Measurements from ENCODE around the gene C3AR1.
"Not testable (repeated sequence)": the region's sequence is repeated elsewhere in the genome, so short reads cannot be mapped to it uniquely, and the experiment has no call there.

Gene C3AR1

GRCh38 chr12:8065991-8066594, at the start of gene C3AR1:
Gene C3AR1, minus strand, starts transcription at chr12:8066359. Its CDS starts 6,174 bp downstream, at chr12:8060185.
- DNase-seq (ENCODE audit: low read depth) = no peak

DNA sequence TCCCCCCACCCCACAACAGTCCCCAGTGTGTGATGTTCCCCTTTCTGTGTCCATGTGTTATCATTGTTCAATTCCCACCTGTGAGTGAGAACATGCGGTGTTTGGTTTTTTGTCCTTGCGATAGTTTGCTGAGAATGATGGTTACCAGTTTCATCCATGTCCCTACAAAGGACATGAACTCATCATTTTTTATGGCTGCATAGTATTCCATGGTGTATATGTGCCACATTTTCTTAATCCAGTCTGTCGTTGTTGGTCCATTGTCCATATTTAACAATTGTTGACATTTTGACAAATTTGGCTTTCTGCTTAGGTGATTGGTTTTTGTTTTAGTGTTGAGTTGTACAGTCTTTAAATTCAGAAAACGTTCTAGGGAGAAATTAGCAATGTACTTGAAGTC, 47.0 kb upstream of the C3AR1 start:
- not testable (repeated sequence) for DNase-seq (ENCODE audit: low read depth)

DNA sequence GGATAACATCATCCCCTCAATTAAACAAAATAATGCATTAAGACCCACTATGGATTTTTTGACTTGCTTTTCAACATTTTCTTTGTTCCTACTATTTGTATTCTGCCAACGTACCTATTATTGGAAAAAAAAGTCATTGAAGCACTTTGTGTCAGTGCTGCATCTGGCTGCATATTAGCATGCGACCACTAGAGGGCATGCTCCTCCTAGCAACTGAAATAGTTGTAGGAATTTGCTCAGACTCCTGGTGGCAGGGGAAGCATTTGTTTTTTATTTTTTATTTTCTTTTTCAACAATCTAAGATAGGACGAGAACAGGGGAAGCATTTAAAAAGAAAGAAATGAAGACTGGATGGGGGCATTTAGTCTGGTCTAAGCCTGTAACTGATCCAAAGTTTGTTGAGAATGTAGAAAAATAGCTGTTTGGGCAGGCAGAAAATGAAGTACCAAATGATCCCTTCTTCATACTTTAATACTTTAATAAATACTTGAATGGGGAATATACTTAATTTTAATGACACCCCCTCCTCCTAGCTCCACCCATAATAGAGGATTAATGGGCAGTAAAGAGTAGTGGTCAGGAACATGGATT, 42.7 kb upstream of the C3AR1 start:
- peak; percentile 60 for DNase-seq (ENCODE audit: low read depth)

- no peak for DNase-seq (ENCODE audit: low read depth)
These were observed 33.1 kb upstream of the C3AR1 start for GRCh38 chr12:8099235-8099634.

DNA sequence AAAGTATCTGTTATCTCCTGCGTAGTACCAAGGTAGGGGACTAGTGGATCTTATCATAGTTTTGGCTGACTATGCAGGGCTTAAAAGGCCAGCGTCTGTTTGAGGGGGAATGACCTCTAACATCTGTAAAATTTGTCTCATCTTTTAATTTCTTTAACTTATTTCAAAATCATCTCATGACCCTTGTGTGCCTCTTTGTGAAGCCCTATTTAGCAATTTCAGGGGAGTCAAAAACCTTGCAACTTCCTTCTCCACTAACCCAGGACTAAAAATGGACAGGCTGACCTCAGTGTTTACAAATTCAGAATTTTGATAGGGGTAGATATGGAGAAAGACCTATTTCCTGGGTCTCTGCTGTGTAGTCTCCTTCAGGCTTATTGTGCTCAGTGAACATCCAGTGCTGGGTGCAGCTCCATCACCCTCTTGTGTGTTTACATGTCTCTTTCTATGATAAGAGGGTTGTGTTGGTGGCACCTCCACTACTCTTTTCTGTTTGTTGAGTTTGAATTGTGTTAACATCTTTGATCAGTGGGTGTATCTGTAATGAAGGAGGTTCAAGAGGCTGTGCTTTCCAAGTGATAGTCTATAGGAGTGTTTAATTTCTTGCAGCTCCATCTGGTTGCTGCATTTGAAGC, 30.2 kb upstream of the C3AR1 start:
- no peak for DNase-seq (ENCODE audit: low read depth)

DNA sequence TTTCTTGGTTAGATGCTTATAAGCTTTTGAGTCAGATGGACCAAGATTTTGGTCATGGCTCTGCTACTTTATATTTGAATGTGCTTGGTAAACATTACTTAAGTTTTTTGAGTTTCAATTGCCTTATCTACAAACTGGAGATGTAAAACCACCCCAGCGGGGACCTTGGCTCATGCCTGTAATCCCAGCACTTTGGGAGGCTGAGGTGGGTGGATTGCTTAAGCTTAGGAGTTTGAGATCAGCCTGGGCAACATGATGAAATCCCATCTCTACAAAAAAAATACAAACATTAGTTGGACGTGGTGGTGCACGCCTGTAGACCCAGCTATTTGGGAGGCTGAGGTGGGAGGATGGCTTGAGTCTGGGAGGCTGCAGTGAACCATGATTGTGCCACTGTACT, 27.1 kb upstream of the C3AR1 start:
- DNase-seq (ENCODE audit: low read depth) = no peak

GRCh38 chr12:8089716-8090115, 23.6 kb upstream of the C3AR1 start:
- no peak for DNase-seq (ENCODE audit: low read depth)

DNA sequence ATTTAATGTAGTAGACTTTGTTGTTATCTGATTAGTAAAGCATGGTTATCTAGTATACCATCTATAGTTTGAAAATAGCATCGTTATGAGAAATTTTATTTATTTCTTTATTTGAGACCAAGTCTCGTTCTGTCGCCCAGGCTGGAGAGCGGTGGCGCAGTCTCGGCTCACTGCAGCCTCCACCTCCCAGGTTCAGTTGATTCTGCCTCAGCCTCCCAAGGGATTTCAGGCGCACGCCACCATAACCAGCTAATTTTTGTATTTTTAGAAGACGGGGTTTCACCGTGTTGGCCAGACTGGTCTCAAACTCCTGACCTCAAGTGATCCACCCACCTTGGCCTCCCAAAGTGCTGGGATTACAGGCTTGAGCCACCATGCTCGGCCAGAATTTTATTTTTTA, 23.1 kb upstream of the C3AR1 start:
- DNase-seq (ENCODE audit: low read depth) = not testable (repeated sequence)

DNA sequence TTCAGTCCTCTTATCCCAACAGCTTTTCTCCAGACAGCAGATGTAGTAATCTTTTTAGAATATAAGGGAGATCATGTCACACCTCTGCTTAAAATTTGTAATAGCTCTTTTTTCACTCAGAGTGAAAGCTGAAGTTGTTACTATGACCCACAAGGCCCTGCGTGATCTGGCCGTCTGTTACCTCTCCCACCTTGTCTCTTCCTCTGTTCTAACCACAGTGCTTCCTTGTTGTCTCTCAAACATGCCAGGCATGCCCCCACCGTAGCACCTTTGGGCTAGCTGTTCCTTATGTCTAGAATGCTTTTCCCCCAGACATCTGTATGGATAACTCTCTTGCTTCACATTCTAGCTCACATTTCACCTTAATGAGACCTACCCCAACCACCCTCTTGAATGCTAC, 22.4 kb upstream of the C3AR1 start:
- no peak for DNase-seq (ENCODE audit: low read depth)

DNA sequence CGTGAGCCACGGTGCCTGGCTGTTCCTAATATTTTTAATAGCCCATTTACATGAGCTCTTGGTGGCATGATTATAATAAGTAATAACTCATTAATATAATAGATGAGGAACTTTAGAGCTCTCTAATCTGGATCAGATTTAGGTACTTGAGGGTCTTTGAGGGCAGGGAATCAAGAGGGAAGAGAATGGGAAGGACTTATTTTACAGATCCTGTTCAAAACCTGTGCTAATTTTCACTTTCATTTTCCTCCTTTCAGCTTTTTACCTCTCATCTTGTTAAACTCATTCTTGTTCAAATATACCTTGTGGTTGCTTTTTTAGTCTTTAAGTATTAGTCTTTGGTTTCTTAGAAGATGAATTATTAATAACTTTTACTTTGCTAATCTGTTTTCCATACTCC, 21.5 kb upstream of the C3AR1 start:
- no peak for DNase-seq (ENCODE audit: low read depth)

DNA sequence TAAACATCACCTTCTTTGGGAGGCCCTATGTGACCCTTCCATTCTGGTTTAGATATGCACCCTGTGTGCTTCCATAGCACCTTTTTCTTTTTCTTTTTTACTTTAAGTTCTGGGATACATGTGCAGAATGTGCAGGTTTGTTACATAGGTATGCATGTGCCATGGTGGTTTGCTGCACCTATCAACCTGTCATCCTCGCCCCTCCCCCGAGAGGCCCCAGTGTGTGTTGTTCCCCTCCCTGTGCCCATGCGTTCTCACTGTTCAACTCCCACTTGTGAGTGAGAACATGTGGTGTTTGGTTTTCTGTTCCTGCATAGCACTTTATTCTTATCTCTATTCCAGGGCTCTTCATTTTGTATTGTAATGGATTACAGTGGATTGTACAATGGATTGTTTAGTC, 18.2 kb upstream of the C3AR1 start:
- not testable (repeated sequence) for DNase-seq (ENCODE audit: low read depth)

GRCh38 chr12:8082808-8083100, 16.6 kb upstream of the C3AR1 start:
- no peak for DNase-seq (ENCODE audit: low read depth)

GRCh38 chr12:8081251-8081920, 15.2 kb upstream of the C3AR1 start:
- DNase-seq (ENCODE audit: low read depth) = no peak

- no peak for DNase-seq (ENCODE audit: low read depth)
These were observed 14.0 kb upstream of the C3AR1 start for GRCh38 chr12:8080120-8080519.

DNA sequence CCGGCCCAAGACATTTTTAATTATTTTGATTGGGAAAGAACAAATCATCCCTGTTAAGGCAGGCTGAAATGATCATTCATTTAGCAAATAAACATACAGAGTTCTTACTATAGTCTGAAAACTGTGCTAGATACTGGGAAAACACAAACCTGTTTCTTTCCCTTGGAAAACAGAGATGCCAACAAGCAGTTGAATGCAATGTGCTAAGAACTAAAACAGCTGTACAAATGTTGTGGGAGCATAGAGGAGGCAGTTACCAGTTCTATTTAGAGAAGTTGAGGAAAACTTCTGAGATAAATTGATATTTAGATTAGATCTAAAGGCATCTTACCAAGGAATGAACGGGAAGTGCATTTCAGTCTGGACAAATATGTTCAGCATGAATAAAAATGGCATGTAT, 12.8 kb upstream of the C3AR1 start:
- no peak for DNase-seq (ENCODE audit: low read depth)

GRCh38 chr12:8078398-8078797, 12.2 kb upstream of the C3AR1 start:
- DNase-seq (ENCODE audit: low read depth) = no peak

- peak; percentile 56 for DNase-seq (ENCODE audit: low read depth)
These were observed 11.0 kb upstream of the C3AR1 start for GRCh38 chr12:8077207-8077606.

DNA sequence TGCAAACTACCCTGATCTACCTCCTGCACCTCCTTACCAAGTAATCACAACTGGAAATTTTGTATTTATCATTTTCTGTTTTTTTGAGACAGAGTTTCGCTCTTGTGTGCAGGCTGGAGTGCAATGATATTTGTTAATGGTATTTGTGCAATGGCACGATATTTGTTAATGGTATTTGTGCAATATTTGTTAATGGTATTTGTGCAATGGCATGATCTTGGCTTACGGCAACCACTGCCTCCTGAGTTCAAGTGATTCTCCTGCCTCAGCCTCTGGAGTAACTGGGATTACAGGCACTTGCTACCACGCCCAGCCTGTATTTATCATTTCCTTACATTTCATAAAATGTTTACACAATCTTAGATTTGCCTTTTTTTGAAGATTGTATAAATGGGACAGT, 10.2 kb upstream of the C3AR1 start:
- no peak for DNase-seq (ENCODE audit: low read depth)

GRCh38 chr12:8075935-8076334, 9.8 kb upstream of the C3AR1 start:
- no peak for DNase-seq (ENCODE audit: low read depth)

- DNase-seq (ENCODE audit: low read depth) = not testable (repeated sequence)
These were observed 5.7 kb upstream of the C3AR1 start for GRCh38 chr12:8071820-8072219.

- DNase-seq (ENCODE audit: low read depth) = no peak
These were observed 3.4 kb upstream of the C3AR1 start for GRCh38 chr12:8069582-8069981.

- DNase-seq (ENCODE audit: low read depth) = no peak
These were observed 2.0 kb downstream of the C3AR1 start for GRCh38 chr12:8064131-8064530.

- no peak for DNase-seq (ENCODE audit: low read depth)
These were observed 7.7 kb downstream of the C3AR1 start for GRCh38 chr12:8058506-8058905.
